Stomach (tissue), 9 donors: ENCODE measurements around the gene TWF2. TPM values are rescaled to one million over a fixed set of nuclear protein-coding genes. Genes with fewer than 3 reads are reported as not detected.
A peak's percentile ranks its signal among the peaks of the same experiment; 100 is the strongest.

Experiments used
- DNase-seq, 2 donors: peaks; one replicate each; pipeline versions ENCODE4 v3.0.0 to v3.0.0-alpha.2; 2013 to 2019
- H3K27ac ChIP-seq, 5 donors: fragments of 200-600 bp in 4 of 5; sonication (generic) in 4 of 5; one replicate each; pipeline ENCODE4 v1.5.1; 2013 to 2019; ENCODE audit warnings: mild to moderate bottlenecking in 1 of 5, moderate library complexity in 1 of 5
- H3K27me3 ChIP-seq, 3 donors: fragments of 200-600 bp; sonication (generic); one replicate each; pipeline ENCODE4 v1.5.1; 2017 to 2019; ENCODE audit warnings: mixed run types in 1 of 3
- H3K36me3 ChIP-seq, 4 donors: fragments of 200-600 bp; sonication (generic); 1 replicate in 3 of 4; 2 replicates in 1 of 4; pipeline ENCODE4 v1.5.1; 2016 to 2019
- H3K4me1 ChIP-seq, 4 donors: fragments of 200-600 bp; sonication (generic); one replicate each; pipeline ENCODE4 v1.5.1; 2016 to 2019
- H3K4me3 ChIP-seq, 4 donors: fragments of 200-600 bp; sonication (generic) in 3 of 4; one replicate each; pipeline ENCODE4 v1.5.1; 2016 to 2019; ENCODE audit warnings: mild to moderate bottlenecking in 1 of 4
- H3K9me3 ChIP-seq, 4 donors: fragments of 200-600 bp; sonication (generic); one replicate each; pipeline ENCODE4 v1.5.1; 2016 to 2019
- EP300 ChIP-seq: sonication (generic); formaldehyde crosslinking; IDR thresholded peaks from one replicate; pipeline ENCODE4 v1.6.1; 2017; ENCODE audit warnings: antibody characterized with exemption
- POLR2A ChIP-seq, 4 donors: fragments of 450-650 bp; IDR thresholded peaks; one replicate each; pipeline ENCODE4 v1.6.1; 2016; ENCODE audit warnings: antibody characterized with exemption in 4 of 4, control low read depth in 2 of 4, mild to moderate bottlenecking in 1 of 4, moderate library complexity in 1 of 4
- POLR2AphosphoS5 ChIP-seq, 3 donors: sonication (generic); formaldehyde crosslinking; IDR thresholded peaks; one replicate each; pipeline ENCODE4 v1.6.1; 2016; ENCODE audit warnings: antibody characterized with exemption in 3 of 3
- WGBS, 5 donors: extraction: QIAGEN DNeasy Blood & Tissue Kit in 3 of 5; methylation state at CpG; one replicate each; pipeline versions ENCODE4 v1.1.5 to v1.1.7; 2013 to 2018; 5-methylcytosine and 5-hydroxymethylcytosine counted together
- intact Hi-C: fragments of 100-400 bp; cut with DNase I; formaldehyde crosslinking; loops from one replicate; pipeline ENCODE4 v1.15.1; 2023; ENCODE audit warnings: low total_unique reads
- polyA plus RNA-seq, 3 donors: library from polyadenylated mRNA; stranded (reverse); fragments of 200-250 nt; gene quantifications; one replicate each; pipeline ENCODE4 v1.2.3, GENCODE V29; 2013
- total RNA-seq, 5 donors: library from RNA; depleted of rRNA; stranded (reverse); fragments of >200 nt; gene quantifications; one replicate each; pipeline versions ENCODE4 v1.1.0 to v1.2.3, GENCODE V29; 2014 to 2016
- TF ChIP-seq, protein P1 (sequence below), 7 experiments: fragments of 450-650 bp in 4 of 7; fragments of 200-600 bp in 3 of 7; sonication (generic) in 3 of 7; IDR thresholded peaks; one replicate each; pipeline ENCODE4 v1.5.1; 2016 to 2019; ENCODE audit warnings: antibody characterized with exemption in 7 of 7, control low read depth in 2 of 7, mild to moderate bottlenecking in 1 of 7
- donor health status: healthy with polysubstance abuse.
- donor health status: Bipolar disorder and iron deficiency.
- donor health status: healthy.

The TWF2 gene
- total and polyA plus RNA-seq, 8 donors, result 18.7 to 237 (median 40.0) TPM

DNA sequence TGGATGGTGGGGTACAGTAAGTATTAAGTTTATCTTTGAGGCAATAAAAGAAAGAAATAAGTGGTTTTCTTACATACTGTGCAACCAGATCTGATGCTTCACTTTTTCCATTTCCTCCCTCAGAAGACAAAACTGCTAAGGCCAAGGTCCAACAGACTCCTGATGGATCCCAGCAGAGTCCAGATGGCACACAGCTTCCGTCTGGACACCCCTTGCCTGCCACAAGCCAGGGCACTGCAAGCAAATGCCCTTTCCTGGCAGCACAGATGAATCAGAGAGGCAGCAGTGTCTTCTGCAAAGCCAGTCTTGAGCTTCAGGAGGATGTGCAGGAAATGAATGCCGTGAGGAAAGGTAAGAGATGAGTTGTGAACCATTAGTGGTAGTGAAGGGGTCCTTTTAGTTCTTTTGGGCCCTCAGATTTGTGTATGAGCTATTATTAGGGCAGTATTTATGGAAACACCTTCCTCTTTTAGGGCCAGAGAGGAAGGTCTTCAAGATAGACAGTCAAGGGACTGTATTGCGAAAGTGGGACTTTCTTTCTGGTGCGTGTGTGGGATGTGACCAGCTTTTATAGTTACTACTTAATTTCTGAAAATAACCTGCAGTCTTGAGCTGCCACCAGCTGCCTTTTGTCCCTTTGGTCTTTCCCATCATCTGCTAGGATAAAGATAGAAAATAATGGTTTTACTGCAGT lies 36.4 kb downstream of the TWF2 start:
- H3K27ac ChIP-seq, result peak overlapping the region in 2 of 5 donors; percentile 27 to 40
- DNase-seq, result no peak
- H3K9me3 ChIP-seq, result no peaks in the 10 kb centered on the region
- H3K4me3 ChIP-seq, result no peak overlapping the region
- intact Hi-C loops, result no loop called here
- WGBS, 5 donors, result 77 to 91% (median 87%) methylated on average over 4 of the region's 4 CpGs
- peaks cover 28 to 74% (median 44%) of the 10 kb centered on the region in 4 donors for H3K4me1 ChIP-seq
- no peaks in the 10 kb centered on the region for H3K27me3 ChIP-seq
- H3K36me3 ChIP-seq, result peaks cover 48 to 79% (median 73%) of the 10 kb centered on the region in 4 donors
- no peak for TF ChIP-seq EP300
- no peak for TF ChIP-seq POLR2A (IDR thresholded peaks at IDR 0.05)
- TF ChIP-seq, protein P1, sequence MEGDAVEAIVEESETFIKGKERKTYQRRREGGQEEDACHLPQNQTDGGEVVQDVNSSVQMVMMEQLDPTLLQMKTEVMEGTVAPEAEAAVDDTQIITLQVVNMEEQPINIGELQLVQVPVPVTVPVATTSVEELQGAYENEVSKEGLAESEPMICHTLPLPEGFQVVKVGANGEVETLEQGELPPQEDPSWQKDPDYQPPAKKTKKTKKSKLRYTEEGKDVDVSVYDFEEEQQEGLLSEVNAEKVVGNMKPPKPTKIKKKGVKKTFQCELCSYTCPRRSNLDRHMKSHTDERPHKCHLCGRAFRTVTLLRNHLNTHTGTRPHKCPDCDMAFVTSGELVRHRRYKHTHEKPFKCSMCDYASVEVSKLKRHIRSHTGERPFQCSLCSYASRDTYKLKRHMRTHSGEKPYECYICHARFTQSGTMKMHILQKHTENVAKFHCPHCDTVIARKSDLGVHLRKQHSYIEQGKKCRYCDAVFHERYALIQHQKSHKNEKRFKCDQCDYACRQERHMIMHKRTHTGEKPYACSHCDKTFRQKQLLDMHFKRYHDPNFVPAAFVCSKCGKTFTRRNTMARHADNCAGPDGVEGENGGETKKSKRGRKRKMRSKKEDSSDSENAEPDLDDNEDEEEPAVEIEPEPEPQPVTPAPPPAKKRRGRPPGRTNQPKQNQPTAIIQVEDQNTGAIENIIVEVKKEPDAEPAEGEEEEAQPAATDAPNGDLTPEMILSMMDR (IDR thresholded peaks at IDR 0.05), result no peak
- no peak for TF ChIP-seq POLR2AphosphoS5 (IDR thresholded peaks at IDR 0.05)

DNA sequence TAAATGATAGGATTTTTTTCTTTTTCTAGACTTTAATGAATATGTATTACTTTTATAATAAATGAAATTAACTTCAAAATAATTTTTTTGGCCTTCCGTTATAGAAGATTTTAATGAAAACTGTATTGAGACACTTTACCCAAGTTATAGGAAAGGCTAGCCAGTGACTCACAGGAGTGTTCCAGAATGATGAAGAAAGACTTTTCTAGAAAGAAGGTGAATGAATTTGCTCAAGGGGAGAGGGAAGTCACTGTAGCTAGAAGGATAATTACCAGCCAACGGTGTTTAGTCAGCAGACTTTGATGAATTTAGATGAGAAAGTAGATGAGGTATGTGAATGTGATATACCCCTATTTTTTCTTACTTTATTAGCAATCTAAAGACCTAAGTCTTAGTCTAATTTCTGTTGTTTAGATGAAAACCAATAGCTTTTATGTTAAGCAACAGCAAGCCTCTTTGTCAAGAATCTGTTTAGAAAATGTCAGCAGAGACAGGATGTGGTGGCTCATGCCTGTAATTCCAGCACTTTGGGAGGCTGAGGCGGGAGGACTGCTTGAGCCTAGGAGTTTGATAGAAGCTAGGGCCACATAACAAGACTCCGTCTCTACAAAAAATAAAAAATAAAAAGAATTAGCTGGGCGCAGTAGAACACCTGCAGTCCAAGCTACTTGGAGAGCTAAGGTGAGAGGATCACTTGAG lies 37.8 kb downstream of the TWF2 start:
- TF ChIP-seq POLR2AphosphoS5 (IDR thresholded peaks at IDR 0.05) (no peak), POLR2A (IDR thresholded peaks at IDR 0.05) (no peak), EP300 (no peak)
- TF ChIP-seq, protein P1 (IDR thresholded peaks at IDR 0.05), result no peak
- 83 to 95% (median 89%) methylated on average over 5 of the region's 5 CpGs for WGBS, 5 donors

DNA sequence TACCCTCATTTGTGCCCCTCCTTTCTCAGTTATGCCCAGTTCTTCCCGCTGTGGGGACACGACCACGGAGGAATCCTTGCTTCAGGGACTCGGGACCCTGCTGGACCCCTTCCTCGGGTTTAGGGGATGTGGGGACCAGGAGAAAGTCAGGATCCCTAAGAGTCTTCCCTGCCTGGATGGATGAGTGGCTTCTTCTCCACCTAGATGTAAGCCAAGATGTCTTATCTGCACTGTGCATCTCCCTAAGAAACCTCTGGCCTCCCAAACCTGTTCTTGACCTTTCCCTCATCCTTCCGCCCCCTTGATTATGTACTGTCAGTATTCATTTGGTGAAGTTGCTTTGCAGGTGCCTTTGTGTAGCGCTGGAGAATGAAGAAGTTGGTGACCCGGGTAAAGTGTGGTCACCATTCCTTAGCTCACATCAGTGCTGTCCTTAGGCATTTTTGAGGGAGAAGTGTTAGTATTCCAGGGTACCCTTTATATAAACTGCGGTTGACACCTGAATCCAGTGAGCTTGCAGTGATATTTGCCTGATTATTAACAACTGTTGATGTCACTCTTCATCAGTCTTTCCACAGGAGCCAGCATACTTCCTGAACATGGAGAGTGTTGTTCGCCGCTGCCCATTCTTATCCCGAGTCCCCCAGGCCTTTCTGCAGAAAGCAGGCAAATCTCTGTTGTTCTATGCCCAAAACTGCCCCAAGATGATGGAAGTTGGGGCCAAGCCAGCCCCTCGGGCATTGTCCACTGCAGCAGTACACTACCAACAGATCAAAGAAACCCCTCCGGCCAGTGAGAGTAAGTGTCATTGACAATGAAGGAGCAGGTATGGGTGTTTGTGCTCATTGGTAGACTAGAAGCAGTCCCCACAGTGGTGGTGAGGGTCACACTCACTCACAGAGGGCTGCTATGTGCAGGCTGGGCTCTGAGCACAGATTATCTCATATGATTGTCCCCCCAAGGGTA lies 40.0 kb downstream of the TWF2 start:
- peaks cover 42 to 96% (median 71%) of the 10 kb centered on the region in 4 donors for H3K4me1 ChIP-seq
- TF ChIP-seq, protein P1 (IDR thresholded peaks at IDR 0.05), result no peak
- TF ChIP-seq EP300 (no peak), POLR2AphosphoS5 (IDR thresholded peaks at IDR 0.05) (no peak), POLR2A (IDR thresholded peaks at IDR 0.05) (no peak)
- peaks cover 15 to 42% (median 37%) of the 10 kb centered on the region in 4 donors for H3K36me3 ChIP-seq
- H3K9me3 ChIP-seq, result no peaks in the 10 kb centered on the region
- peak overlapping the region; percentile 84 to 95 (median 92) for H3K27ac ChIP-seq
- DNase-seq, result no peak
- no peaks in the 10 kb centered on the region for H3K27me3 ChIP-seq
- intact Hi-C loops, result no loop called here
- H3K4me3 ChIP-seq, result peak overlapping the region; percentile 82 to 94 (median 87)
- 38 to 48% (median 39%) methylated on average over 14 of the region's 14 CpGs for WGBS, 5 donors

More for the DNA sequence above, 37.8 kb downstream of the TWF2 start:
- Histone ChIP-seq H3K27me3 (no peaks in the 10 kb centered on the region), H3K9me3 (no peaks in the 10 kb centered on the region), H3K4me1 (peaks cover 42 to 88% (median 58%) of the 10 kb centered on the region in 4 donors), H3K36me3 (peaks cover 36 to 65% (median 59%) of the 10 kb centered on the region in 4 donors), H3K27ac (peak overlapping the region in 2 of 5 donors; percentile 38 to 49), H3K4me3 (no peak overlapping the region)
- intact Hi-C loops, result no loop called here
- DNase-seq, result no peak
